Measurements from ENCODE around the gene SURF4. TPM values are rescaled to one million over a fixed set of nuclear protein-coding genes. Genes with fewer than 3 reads are reported as not detected.

The SURF4 gene
- total and polyA plus RNA-seq, 2 of the 13 experiments (the other 11 are each of a cell fraction or from before 2014, with no cell fraction given), result 220 to 265 TPM

GRCh38 chr9:133375116-133375723 lies 640 bp downstream of the SURF4 start (continued):
- TF ChIP-seq HINFP (CRISPR knock-in tag; IDR thresholded peaks at IDR 0.05; ENCODE audit: low read depth) (no peak), POGZ (CRISPR knock-in tag; IDR thresholded peaks at IDR 0.05) (no peak), TEAD3 (CRISPR knock-in tag; optimal IDR thresholded peaks at IDR 0.05; ENCODE audit: borderline replicate concordance) (no peak), TERF1 (CRISPR knock-in tag; IDR thresholded peaks at IDR 0.05) (no peak), SRSF4 (IDR thresholded peaks at IDR 0.05; ENCODE audit: low read depth, low read length, poor library complexity, severe bottlenecking) (no peak), ZNF788 (CRISPR knock-in tag; IDR thresholded peaks at IDR 0.05; ENCODE audit: borderline replicate concordance) (peak; percentile 51; the same call in 1 of the 2 replicates), MNT (IDR thresholded peaks at IDR 0.05) (no peak), CEBPB (IDR thresholded peaks at IDR 0.05; ENCODE audit: borderline replicate concordance, low read depth, low read length) (no peak), HOMEZ (CRISPR knock-in tag; IDR thresholded peaks at IDR 0.05; ENCODE audit: low read depth) (no peak; the same call in 1 of the 2 replicates), PHF5A (CRISPR knock-in tag; IDR thresholded peaks at IDR 0.05; ENCODE audit: low read depth, unreplicated experiment) (no peak), CHCHD3 (CRISPR knock-in tag; IDR thresholded peaks at IDR 0.05) (no peak), ZBTB42 (CRISPR knock-in tag; IDR thresholded peaks at IDR 0.05) (0 out of 2 replicates have a peak, but pooled peaks have one; percentile 44), ZNF260 (CRISPR knock-in tag; IDR thresholded peaks at IDR 0.05; ENCODE audit: borderline replicate concordance, low read depth) (no peak), NKX3-1 (CRISPR knock-in tag; IDR thresholded peaks at IDR 0.05) (no peak), JUNB (CRISPR knock-in tag; IDR thresholded peaks at IDR 0.05; ENCODE audit: borderline replicate concordance) (no peak), ZNF296 (CRISPR knock-in tag; conservative IDR thresholded peaks at IDR 0.05) (no peak), KLF11 (CRISPR knock-in tag; IDR thresholded peaks at IDR 0.05) (no peak), NCOA2 (CRISPR knock-in tag; IDR thresholded peaks at IDR 0.05) (no peak), PHF20 (CRISPR knock-in tag; IDR thresholded peaks at IDR 0.05) (no peak), MED13 (CRISPR knock-in tag; IDR thresholded peaks at IDR 0.05) (no peak; the same call in 1 of the 2 replicates), HNRNPLL (IDR thresholded peaks at IDR 0.05; ENCODE audit: low read depth, low read length, poor library complexity, severe bottlenecking) (no peak), TBP (CRISPR knock-in tag; IDR thresholded peaks at IDR 0.05) (no peak), ZC3H4 (CRISPR knock-in tag; IDR thresholded peaks at IDR 0.05; ENCODE audit: borderline replicate concordance) (no peak), ZNF577 (CRISPR knock-in tag; IDR thresholded peaks at IDR 0.05; ENCODE audit: borderline replicate concordance, low read depth) (no peak), BRD4 (CRISPR knock-in tag; IDR thresholded peaks at IDR 0.05) (no peak), TCF7 (IDR thresholded peaks at IDR 0.05; ENCODE audit: low read depth) (no peak), ADNP (CRISPR knock-in tag; IDR thresholded peaks at IDR 0.05) (no peak)
